Measurements from ENCODE around the gene TRPM2.
A peak's percentile ranks its signal among the peaks of the same experiment; 100 is the strongest.

The TRPM2 gene

DNA sequence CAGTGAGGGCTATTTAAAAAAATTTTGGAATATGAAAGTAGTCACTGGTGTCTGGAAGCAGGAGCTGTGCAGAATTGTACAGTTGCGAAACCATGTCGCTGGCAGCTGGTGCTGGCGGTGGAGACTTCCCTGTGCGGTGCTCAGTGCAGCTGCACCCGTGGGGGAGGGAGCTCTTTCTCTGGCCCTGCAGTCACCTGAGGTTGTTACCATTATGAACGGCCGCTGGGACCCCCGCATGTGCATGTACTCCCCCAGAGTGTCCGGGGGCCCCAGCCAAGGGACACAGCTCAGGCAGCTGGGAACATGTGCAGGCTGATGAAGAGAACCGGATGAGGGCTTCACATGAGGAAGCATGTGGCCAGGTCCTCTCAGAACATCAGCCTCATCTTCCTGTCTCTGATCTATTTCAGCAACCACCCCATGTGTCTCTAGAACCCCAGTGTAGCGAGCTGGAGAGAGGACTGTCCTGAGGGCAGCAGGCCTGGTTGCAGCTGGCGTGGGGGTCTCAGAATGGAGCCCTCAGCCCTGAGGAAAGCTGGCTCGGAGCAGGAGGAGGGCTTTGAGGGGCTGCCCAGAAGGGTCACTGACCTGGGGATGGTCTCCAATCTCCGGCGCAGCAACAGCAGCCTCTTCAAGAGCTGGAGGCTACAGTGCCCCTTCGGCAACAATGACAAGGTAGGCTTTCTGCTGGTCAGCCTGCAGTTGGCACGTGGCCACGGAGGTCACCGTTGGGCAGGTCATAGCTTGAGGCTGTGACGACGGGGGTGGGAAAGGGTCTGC lies at the start of gene TRPM2:
TRPM2 (plus strand) TSS at position 431 of the 780 bp plus-strand sequence; CDS start at position 511, 80 bp downstream.
- no peaks in the 10 kb centered on the region for H3K36me3 Mint-ChIP-seq (ENCODE audit: low read depth)
- H3K27me3 Mint-ChIP-seq: peaks cover 10% of the 10 kb centered on the region
- peaks cover 52% of the 10 kb centered on the region for H3K4me1 Mint-ChIP-seq (ENCODE audit: low read depth)
- peak within 1 kb of the TSS; percentile 77 for H3K27ac Mint-ChIP-seq
- H3K4me3 Mint-ChIP-seq: peak within 1 kb of the TSS; percentile 60
- H3K9me3 Mint-ChIP-seq: no peaks in the 10 kb centered on the region

- H3K4me3 Mint-ChIP-seq: no peak overlapping the region
These were observed 49.3 kb upstream of the TRPM2 start for GRCh38 chr21:44304011-44304616.

GRCh38 chr21:44304877-44305293 lies 48.5 kb upstream of the TRPM2 start:
- H3K4me3 Mint-ChIP-seq: no peak overlapping the region
- peaks cover 35% of the 10 kb centered on the region for H3K4me1 Mint-ChIP-seq (ENCODE audit: low read depth)
- no peaks in the 10 kb centered on the region for H3K9me3 Mint-ChIP-seq
- H3K27ac Mint-ChIP-seq: peak overlapping the region; percentile 31
- H3K36me3 Mint-ChIP-seq (ENCODE audit: low read depth): peaks cover 12% of the 10 kb centered on the region
- no peaks in the 10 kb centered on the region for H3K27me3 Mint-ChIP-seq

More at GRCh38 chr21:44304011-44304616, 49.3 kb upstream of the TRPM2 start:
- Mint-ChIP-seq H3K36me3 (ENCODE audit: low read depth) (peaks cover 12% of the 10 kb centered on the region), H3K27me3 (no peaks in the 10 kb centered on the region), H3K9me3 (no peaks in the 10 kb centered on the region), H3K4me1 (ENCODE audit: low read depth) (peaks cover 39% of the 10 kb centered on the region), H3K27ac (no peak overlapping the region)

DNA sequence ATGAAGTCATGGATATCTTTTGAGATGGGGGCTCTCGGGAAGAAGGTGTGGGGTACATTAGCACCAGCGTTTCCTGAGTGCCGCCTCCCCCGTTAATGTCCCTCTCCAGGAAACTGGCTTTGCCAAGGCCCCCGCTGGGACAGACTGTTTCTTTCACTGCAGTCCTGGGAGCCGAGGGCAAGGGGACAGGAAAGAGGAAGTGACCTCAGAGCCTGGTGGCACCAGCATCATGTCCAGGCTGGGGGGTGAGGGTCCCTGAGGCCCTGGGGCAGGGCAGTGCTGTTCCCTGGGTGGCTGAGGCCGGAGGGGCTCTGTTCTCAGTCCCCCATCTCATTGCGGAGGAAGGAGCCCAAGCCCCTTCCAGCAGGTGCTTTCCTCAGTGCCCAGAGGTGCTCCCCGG lies 47.7 kb upstream of the TRPM2 start:
- Mint-ChIP-seq H3K4me1 (ENCODE audit: low read depth) (peaks cover 35% of the 10 kb centered on the region), H3K27ac (no peak overlapping the region), H3K36me3 (ENCODE audit: low read depth) (peaks cover 12% of the 10 kb centered on the region), H3K9me3 (no peaks in the 10 kb centered on the region), H3K4me3 (no peak overlapping the region), H3K27me3 (no peaks in the 10 kb centered on the region)

- no peaks in the 10 kb centered on the region for H3K9me3 Mint-ChIP-seq
- H3K36me3 Mint-ChIP-seq (ENCODE audit: low read depth): peaks cover 19% of the 10 kb centered on the region
- H3K4me3 Mint-ChIP-seq: no peak overlapping the region
- H3K27ac Mint-ChIP-seq: no peak overlapping the region
- peaks cover 22% of the 10 kb centered on the region for H3K4me1 Mint-ChIP-seq (ENCODE audit: low read depth)
- H3K27me3 Mint-ChIP-seq: no peaks in the 10 kb centered on the region
These were observed 46.3 kb upstream of the TRPM2 start for GRCh38 chr21:44306936-44307704.

DNA sequence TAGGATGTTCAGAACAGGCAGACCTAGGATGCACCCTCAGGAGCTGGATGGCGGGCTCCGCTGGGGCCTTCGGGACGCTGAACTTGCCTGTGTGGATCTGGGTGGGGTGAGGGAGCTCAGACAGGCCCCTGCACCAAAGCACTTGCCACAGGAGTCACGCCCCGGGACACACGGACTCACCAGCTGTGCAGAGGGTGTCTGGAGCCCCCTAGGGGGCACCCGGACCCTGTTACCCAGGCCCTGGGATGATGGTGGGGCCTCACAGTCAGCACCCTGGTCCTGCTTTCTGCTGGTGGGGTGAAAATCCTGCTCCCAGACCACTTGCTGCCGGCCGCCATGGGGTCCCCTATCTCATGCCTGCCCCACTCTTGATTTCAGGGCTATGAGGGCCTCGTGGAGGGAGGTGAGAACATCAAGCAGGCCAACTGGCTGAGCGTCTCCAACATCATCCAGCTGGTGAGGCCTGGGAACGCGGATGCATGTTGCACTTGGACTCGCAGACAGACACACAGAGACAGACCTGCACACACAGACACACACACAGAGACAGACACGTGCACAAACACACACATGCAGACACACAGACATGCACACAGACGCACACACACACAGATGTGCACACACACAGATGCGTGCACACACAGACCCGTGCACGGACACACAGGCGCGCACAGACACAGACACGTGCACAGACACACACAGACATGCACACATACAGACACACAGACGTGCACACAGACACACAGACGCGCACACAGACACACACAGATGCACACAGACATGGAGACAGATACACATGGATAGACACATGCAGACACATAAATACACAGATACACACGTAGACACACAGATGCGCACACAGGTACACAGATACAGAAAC lies 42.6 kb upstream of the TRPM2 start:
- Mint-ChIP-seq H3K9me3 (no peaks in the 10 kb centered on the region), H3K4me3 (no peak overlapping the region), H3K4me1 (ENCODE audit: low read depth) (no peaks in the 10 kb centered on the region), H3K27me3 (no peaks in the 10 kb centered on the region), H3K36me3 (ENCODE audit: low read depth) (peaks cover 19% of the 10 kb centered on the region), H3K27ac (no peak overlapping the region)

DNA sequence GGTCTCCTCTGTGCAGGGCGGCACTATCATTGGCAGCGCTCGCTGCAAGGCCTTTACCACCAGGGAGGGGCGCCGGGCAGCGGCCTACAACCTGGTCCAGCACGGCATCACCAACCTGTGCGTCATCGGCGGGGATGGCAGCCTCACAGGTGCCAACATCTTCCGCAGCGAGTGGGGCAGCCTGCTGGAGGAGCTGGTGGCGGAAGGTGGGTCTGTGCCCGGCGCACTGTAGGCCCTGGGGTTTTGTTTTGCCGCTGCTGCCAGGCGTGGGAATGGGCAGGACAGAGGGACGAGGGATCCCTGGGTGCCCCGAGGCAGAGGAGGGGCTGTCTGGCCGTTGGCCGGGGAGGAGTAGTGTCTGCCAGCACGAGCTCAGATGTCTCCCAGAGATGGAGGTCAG lies 41.3 kb upstream of the TRPM2 start:
- no peak overlapping the region for H3K27ac Mint-ChIP-seq

DNA sequence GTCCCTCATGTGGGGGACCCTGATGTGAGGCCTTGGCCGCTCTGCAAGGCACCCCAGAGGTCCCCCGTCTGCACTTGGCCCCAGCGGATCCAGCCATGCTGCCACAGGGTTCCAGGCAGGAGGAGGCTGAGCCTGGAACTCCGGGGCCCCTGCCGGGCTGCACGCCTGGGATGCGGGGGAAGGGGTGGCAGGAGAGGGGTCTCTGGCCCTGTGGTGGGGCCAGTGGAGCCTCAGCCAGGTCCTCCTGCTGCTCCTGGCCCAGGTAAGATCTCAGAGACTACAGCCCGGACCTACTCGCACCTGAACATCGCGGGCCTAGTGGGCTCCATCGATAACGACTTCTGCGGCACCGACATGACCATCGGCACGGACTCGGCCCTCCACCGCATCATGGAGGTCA lies 40.7 kb upstream of the TRPM2 start:
- Mint-ChIP-seq H3K4me3 (no peak overlapping the region), H3K27me3 (no peaks in the 10 kb centered on the region), H3K36me3 (ENCODE audit: low read depth) (peaks cover 23% of the 10 kb centered on the region), H3K9me3 (no peaks in the 10 kb centered on the region), H3K4me1 (ENCODE audit: low read depth) (no peaks in the 10 kb centered on the region), H3K27ac (no peak overlapping the region)

More for the DNA sequence above, 41.3 kb upstream of the TRPM2 start:
- no peaks in the 10 kb centered on the region for H3K27me3 Mint-ChIP-seq
- no peaks in the 10 kb centered on the region for H3K9me3 Mint-ChIP-seq
- H3K4me3 Mint-ChIP-seq: no peak overlapping the region
- peaks cover 24% of the 10 kb centered on the region for H3K36me3 Mint-ChIP-seq (ENCODE audit: low read depth)
- H3K4me1 Mint-ChIP-seq (ENCODE audit: low read depth): no peaks in the 10 kb centered on the region

DNA sequence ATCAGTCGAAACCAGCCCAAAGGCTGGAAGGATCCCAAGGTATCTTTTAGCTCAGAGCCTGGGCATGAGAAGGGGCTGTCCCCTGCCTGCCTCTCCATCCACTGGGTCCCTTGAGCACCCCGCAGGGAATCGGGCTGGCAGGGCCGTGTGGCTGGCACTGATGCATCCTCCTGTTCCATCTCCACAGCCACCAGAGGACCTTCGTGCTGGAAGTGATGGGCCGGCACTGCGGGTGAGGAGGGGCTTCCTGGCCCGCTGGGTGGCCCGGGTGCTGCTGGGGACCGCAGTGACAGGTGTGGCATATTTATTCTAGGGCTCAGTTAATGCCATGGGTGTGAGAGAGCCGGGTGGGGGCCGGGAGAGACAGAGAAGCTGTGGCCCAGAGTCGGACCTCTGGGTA lies 40.0 kb upstream of the TRPM2 start:
- Mint-ChIP-seq H3K36me3 (ENCODE audit: low read depth) (peaks cover 16% of the 10 kb centered on the region), H3K9me3 (no peaks in the 10 kb centered on the region), H3K27ac (no peak overlapping the region), H3K27me3 (no peaks in the 10 kb centered on the region), H3K4me1 (ENCODE audit: low read depth) (no peaks in the 10 kb centered on the region), H3K4me3 (no peak overlapping the region)

GRCh38 chr21:44314128-44314527 lies 39.3 kb upstream of the TRPM2 start:
- Mint-ChIP-seq H3K4me3 (no peak overlapping the region), H3K4me1 (ENCODE audit: low read depth) (no peaks in the 10 kb centered on the region), H3K9me3 (no peaks in the 10 kb centered on the region), H3K27ac (no peak overlapping the region), H3K27me3 (no peaks in the 10 kb centered on the region), H3K36me3 (ENCODE audit: low read depth) (peaks cover 16% of the 10 kb centered on the region)

- Mint-ChIP-seq H3K4me3 (no peak overlapping the region), H3K36me3 (ENCODE audit: low read depth) (peaks cover 16% of the 10 kb centered on the region), H3K4me1 (ENCODE audit: low read depth) (no peaks in the 10 kb centered on the region), H3K27ac (no peak overlapping the region), H3K27me3 (no peaks in the 10 kb centered on the region), H3K9me3 (no peaks in the 10 kb centered on the region)
These were observed 38.9 kb upstream of the TRPM2 start for GRCh38 chr21:44314561-44314960.

GRCh38 chr21:44315691-44316203 lies 37.7 kb upstream of the TRPM2 start:
- H3K4me1 Mint-ChIP-seq (ENCODE audit: low read depth): no peaks in the 10 kb centered on the region

GRCh38 chr21:44316277-44316900 lies 37.0 kb upstream of the TRPM2 start:
- Mint-ChIP-seq H3K4me3 (no peak overlapping the region), H3K9me3 (no peaks in the 10 kb centered on the region), H3K27me3 (no peaks in the 10 kb centered on the region), H3K27ac (no peak overlapping the region), H3K36me3 (ENCODE audit: low read depth) (peaks cover 10% of the 10 kb centered on the region), H3K4me1 (ENCODE audit: low read depth) (no peaks in the 10 kb centered on the region)

More at GRCh38 chr21:44315691-44316203, 37.7 kb upstream of the TRPM2 start:
- H3K4me3 Mint-ChIP-seq: no peak overlapping the region
- H3K27ac Mint-ChIP-seq: no peak overlapping the region
- H3K27me3 Mint-ChIP-seq: no peaks in the 10 kb centered on the region
- no peaks in the 10 kb centered on the region for H3K9me3 Mint-ChIP-seq
- H3K36me3 Mint-ChIP-seq (ENCODE audit: low read depth): peaks cover 16% of the 10 kb centered on the region
